ENCODE data around the gene PCA3. TPM values are rescaled to one million over a fixed set of nuclear protein-coding genes. Genes with fewer than 3 reads are reported as not detected.

PCA3 gene
- total RNA-seq, 1 experiment from 2014 or later = not detected

- Mint-ChIP-seq H3K4me3 (ENCODE audit: low read depth, unreplicated experiment) (no peak overlapping the region), H3K27me3 (ENCODE audit: unreplicated experiment) (no peaks in the 10 kb centered on the region), H3K36me3 (ENCODE audit: insufficient read depth, unreplicated experiment) (no peaks in the 10 kb centered on the region), H3K27ac (ENCODE audit: unreplicated experiment) (no peak overlapping the region), H3K9me3 (ENCODE audit: low read depth, unreplicated experiment) (no peaks in the 10 kb centered on the region), H3K4me1 (ENCODE audit: low read depth, unreplicated experiment) (no peaks in the 10 kb centered on the region)
- BruUV-seq (replicated peaks) = no TSS peak
- intact Hi-C loops (cut with micrococcal nuclease; ENCODE audit: unreplicated experiment) = no loop called here
- DNase-seq = no peak
- TF ChIP-seq CTCF (IDR thresholded peaks at IDR 0.05; ENCODE audit: unreplicated experiment) = no peak
- CTCF ChIA-PET = no interaction called here
Measured at GRCh38 chr9:76796296-76796695, 32.1 kb downstream of the PCA3 start.

- Mint-ChIP-seq H3K27ac (ENCODE audit: unreplicated experiment) (no peak overlapping the region), H3K27me3 (ENCODE audit: unreplicated experiment) (peaks cover 8% of the 10 kb centered on the region), H3K36me3 (ENCODE audit: insufficient read depth, unreplicated experiment) (no peaks in the 10 kb centered on the region), H3K9me3 (ENCODE audit: low read depth, unreplicated experiment) (no peaks in the 10 kb centered on the region), H3K4me3 (ENCODE audit: low read depth, unreplicated experiment) (no peak overlapping the region), H3K4me1 (ENCODE audit: low read depth, unreplicated experiment) (no peaks in the 10 kb centered on the region)
- no peak for TF ChIP-seq CTCF (IDR thresholded peaks at IDR 0.05; ENCODE audit: unreplicated experiment)
- no peak for DNase-seq
- intact Hi-C loops (cut with micrococcal nuclease; ENCODE audit: unreplicated experiment) = no loop called here
- no TSS peak for BruUV-seq (replicated peaks)
- CTCF ChIA-PET = no interaction called here
Measured at GRCh38 chr9:76798527-76798926, 34.3 kb downstream of the PCA3 start.

- Mint-ChIP-seq H3K27ac (ENCODE audit: unreplicated experiment) (no peak overlapping the region), H3K9me3 (ENCODE audit: low read depth, unreplicated experiment) (no peaks in the 10 kb centered on the region), H3K36me3 (ENCODE audit: insufficient read depth, unreplicated experiment) (no peaks in the 10 kb centered on the region), H3K4me1 (ENCODE audit: low read depth, unreplicated experiment) (no peaks in the 10 kb centered on the region), H3K27me3 (ENCODE audit: unreplicated experiment) (peaks cover 18% of the 10 kb centered on the region), H3K4me3 (ENCODE audit: low read depth, unreplicated experiment) (no peak overlapping the region)
- no peak for TF ChIP-seq CTCF (IDR thresholded peaks at IDR 0.05; ENCODE audit: unreplicated experiment)
- no peak for DNase-seq
- intact Hi-C loops (cut with micrococcal nuclease; ENCODE audit: unreplicated experiment) = no loop called here
- CTCF ChIA-PET = no interaction called here
- BruUV-seq (replicated peaks) = no TSS peak
Measured at GRCh38 chr9:76799473-76799872, 35.2 kb downstream of the PCA3 start.

- Mint-ChIP-seq H3K36me3 (ENCODE audit: insufficient read depth, unreplicated experiment) (no peaks in the 10 kb centered on the region), H3K4me1 (ENCODE audit: low read depth, unreplicated experiment) (no peaks in the 10 kb centered on the region), H3K4me3 (ENCODE audit: low read depth, unreplicated experiment) (no peak overlapping the region), H3K27me3 (ENCODE audit: unreplicated experiment) (peaks cover 26% of the 10 kb centered on the region), H3K27ac (ENCODE audit: unreplicated experiment) (no peak overlapping the region), H3K9me3 (ENCODE audit: low read depth, unreplicated experiment) (no peaks in the 10 kb centered on the region)
- intact Hi-C loops (cut with micrococcal nuclease; ENCODE audit: unreplicated experiment) = no loop called here
- no peak for DNase-seq
- BruUV-seq (replicated peaks) = no TSS peak
- CTCF ChIA-PET = no interaction called here
- no peak for TF ChIP-seq CTCF (IDR thresholded peaks at IDR 0.05; ENCODE audit: unreplicated experiment)
Measured at GRCh38 chr9:76800901-76801300, 36.7 kb downstream of the PCA3 start.

- Mint-ChIP-seq H3K27me3 (ENCODE audit: unreplicated experiment) (peaks cover 30% of the 10 kb centered on the region), H3K9me3 (ENCODE audit: low read depth, unreplicated experiment) (no peaks in the 10 kb centered on the region), H3K4me3 (ENCODE audit: low read depth, unreplicated experiment) (no peak overlapping the region), H3K4me1 (ENCODE audit: low read depth, unreplicated experiment) (no peaks in the 10 kb centered on the region), H3K36me3 (ENCODE audit: insufficient read depth, unreplicated experiment) (no peaks in the 10 kb centered on the region), H3K27ac (ENCODE audit: unreplicated experiment) (no peak overlapping the region)
- CTCF ChIA-PET = no interaction called here
- intact Hi-C loops (cut with micrococcal nuclease; ENCODE audit: unreplicated experiment) = no loop called here
- TF ChIP-seq CTCF (IDR thresholded peaks at IDR 0.05; ENCODE audit: unreplicated experiment) = no peak
- DNase-seq = no peak
- no TSS peak for BruUV-seq (replicated peaks)
Measured at GRCh38 chr9:76803083-76803482, 38.8 kb downstream of the PCA3 start.

Measured in Calu3 (cell line).